ENCODE results near the gene SNRNP48.
A peak's percentile ranks its signal among the peaks of the same experiment; 100 is the strongest.

Gene SNRNP48

GRCh38 chr6:7578516-7578915 lies 11.5 kb upstream of the SNRNP48 start:
- no peak for DNase-seq (ENCODE audit: low spot score)
- ChIA-PET POLR2A (ENCODE audit: low non-redundant PET) (no interaction called here), CTCF (no interaction called here)
- H3K27ac ChIP-seq, result no peak overlapping the region
- no peak for TF ChIP-seq CTCF (conservative IDR thresholded peaks at IDR 0.05; ENCODE audit: low read depth)

DNA sequence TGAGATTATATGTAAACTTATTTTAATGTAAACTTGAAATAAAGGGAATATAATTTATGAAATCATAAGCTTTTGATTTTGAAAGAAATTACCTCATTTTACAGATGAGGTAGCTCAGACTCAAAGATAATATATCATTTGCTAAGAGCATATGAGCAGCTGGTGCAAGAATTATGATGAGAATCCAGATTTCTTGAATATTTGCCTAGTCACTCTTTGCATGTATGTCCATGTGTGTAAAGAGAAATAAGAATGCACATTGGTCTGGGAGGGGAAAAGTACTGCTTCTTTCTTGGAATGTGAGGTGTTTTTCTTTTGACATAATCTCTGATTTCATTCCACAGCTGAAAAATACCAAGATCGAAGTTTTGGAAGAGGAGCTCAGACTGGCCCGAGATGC lies 11.1 kb upstream of the SNRNP48 start:
- no peak for TF ChIP-seq CTCF (conservative IDR thresholded peaks at IDR 0.05; ENCODE audit: low read depth)
- CTCF ChIA-PET, result no interaction called here
- H3K27ac ChIP-seq, result no peak overlapping the region
- no peak for DNase-seq (ENCODE audit: low spot score)
- POLR2A ChIA-PET (ENCODE audit: low non-redundant PET), result no interaction called here

DNA sequence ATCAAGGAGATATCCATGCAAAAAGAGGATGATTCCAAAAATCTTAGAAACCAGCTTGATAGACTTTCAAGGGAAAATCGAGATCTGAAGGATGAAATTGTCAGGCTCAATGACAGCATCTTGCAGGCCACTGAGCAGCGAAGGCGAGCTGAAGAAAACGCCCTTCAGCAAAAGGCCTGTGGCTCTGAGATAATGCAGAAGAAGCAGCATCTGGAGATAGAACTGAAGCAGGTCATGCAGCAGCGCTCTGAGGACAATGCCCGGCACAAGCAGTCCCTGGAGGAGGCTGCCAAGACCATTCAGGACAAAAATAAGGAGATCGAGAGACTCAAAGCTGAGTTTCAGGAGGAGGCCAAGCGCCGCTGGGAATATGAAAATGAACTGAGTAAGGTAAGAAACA lies 10.1 kb upstream of the SNRNP48 start:
- DNase-seq (ENCODE audit: low spot score), result no peak
- ChIA-PET CTCF (interaction anchor here (1.0 to 2.5 kb wide), 2 partner anchors 12 to 37 kb away, joined by 3 to 6 read pairs; no protein-coding TSS in a partner anchor), POLR2A (ENCODE audit: low non-redundant PET) (no interaction called here)
- no peak for TF ChIP-seq CTCF (conservative IDR thresholded peaks at IDR 0.05; ENCODE audit: low read depth)
- no peak overlapping the region for H3K27ac ChIP-seq

- ChIA-PET POLR2A (ENCODE audit: low non-redundant PET) (no interaction called here), CTCF (interaction anchor here (0.6 to 2.5 kb wide), 3 partner anchors 12 to 295 kb away, joined by 3 to 6 read pairs (median 4); no protein-coding TSS in a partner anchor)
- no peak for DNase-seq (ENCODE audit: low spot score)
- TF ChIP-seq CTCF (conservative IDR thresholded peaks at IDR 0.05; ENCODE audit: low read depth), result no peak
- H3K27ac ChIP-seq, result peak overlapping the region; percentile 38
Measured at GRCh38 chr6:7580537-7580926, 9.5 kb upstream of the SNRNP48 start.

DNA sequence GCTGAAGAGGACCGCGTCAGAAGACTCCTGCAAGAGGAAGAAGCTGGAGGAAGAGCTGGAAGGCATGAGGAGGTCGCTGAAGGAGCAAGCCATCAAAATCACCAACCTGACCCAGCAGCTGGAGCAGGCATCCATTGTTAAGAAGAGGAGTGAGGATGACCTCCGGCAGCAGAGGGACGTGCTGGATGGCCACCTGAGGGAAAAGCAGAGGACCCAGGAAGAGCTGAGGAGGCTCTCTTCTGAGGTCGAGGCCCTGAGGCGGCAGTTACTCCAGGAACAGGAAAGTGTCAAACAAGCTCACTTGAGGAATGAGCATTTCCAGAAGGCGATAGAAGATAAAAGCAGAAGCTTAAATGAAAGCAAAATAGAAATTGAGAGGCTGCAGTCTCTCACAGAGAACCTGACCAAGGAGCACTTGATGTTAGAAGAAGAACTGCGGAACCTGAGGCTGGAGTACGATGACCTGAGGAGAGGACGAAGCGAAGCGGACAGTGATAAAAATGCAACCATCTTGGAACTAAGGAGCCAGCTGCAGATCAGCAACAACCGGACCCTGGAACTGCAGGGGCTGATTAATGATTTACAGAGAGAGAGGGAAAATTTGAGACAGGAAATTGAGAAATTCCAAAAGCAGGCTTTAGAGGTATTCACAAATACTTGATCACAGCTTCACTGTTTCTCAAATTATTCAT lies 8.9 kb upstream of the SNRNP48 start:
- POLR2A ChIA-PET (ENCODE audit: low non-redundant PET), result no interaction called here

GRCh38 chr6:7585287-7585930 lies 4.6 kb upstream of the SNRNP48 start:
- POLR2A ChIA-PET (ENCODE audit: low non-redundant PET), result no interaction called here

More for the DNA sequence above, 8.9 kb upstream of the SNRNP48 start:
- CTCF ChIA-PET, result interaction anchor here (0.6 to 2.5 kb wide), 3 partner anchors 13 to 162 kb away, joined by 3 to 6 read pairs (median 3); no protein-coding TSS in a partner anchor
- TF ChIP-seq CTCF (conservative IDR thresholded peaks at IDR 0.05; ENCODE audit: low read depth), result no peak
- peak overlapping the region; percentile 38 for H3K27ac ChIP-seq
- no peak for DNase-seq (ENCODE audit: low spot score)

More at GRCh38 chr6:7585287-7585930, 4.6 kb upstream of the SNRNP48 start:
- H3K27ac ChIP-seq, result peak overlapping the region; percentile 47
- CTCF ChIA-PET, result interaction anchor here (0.6 kb wide), 1 partner anchor 141 kb away, joined by 3 read pairs; no protein-coding TSS in a partner anchor
- no peak for DNase-seq (ENCODE audit: low spot score)
- TF ChIP-seq CTCF (conservative IDR thresholded peaks at IDR 0.05; ENCODE audit: low read depth), result no peak

Data from RWPE1 (cell line).